OCI-M2 (cell line): Measurements from ENCODE around the gene TDP2.
"Not testable (repeated sequence)": the region's sequence is repeated elsewhere in the genome, so short reads cannot be mapped to it uniquely, and the experiment has no call there.

Source experiments
- DNase-seq: peaks from one replicate; lab custom pipeline; 2025; ENCODE audit not compliant: unreplicated experiment; lab: John Stamatoyannopoulos, UW

TDP2 gene

GRCh38 chr6:24680582-24680981 lies 13.9 kb upstream of the TDP2 start:
- no peak for DNase-seq

- DNase-seq: not testable (repeated sequence)
These were observed 12.2 kb upstream of the TDP2 start for GRCh38 chr6:24678792-24679352.

- no peak for DNase-seq
These were observed 6.9 kb upstream of the TDP2 start for GRCh38 chr6:24673625-24674024.

DNA sequence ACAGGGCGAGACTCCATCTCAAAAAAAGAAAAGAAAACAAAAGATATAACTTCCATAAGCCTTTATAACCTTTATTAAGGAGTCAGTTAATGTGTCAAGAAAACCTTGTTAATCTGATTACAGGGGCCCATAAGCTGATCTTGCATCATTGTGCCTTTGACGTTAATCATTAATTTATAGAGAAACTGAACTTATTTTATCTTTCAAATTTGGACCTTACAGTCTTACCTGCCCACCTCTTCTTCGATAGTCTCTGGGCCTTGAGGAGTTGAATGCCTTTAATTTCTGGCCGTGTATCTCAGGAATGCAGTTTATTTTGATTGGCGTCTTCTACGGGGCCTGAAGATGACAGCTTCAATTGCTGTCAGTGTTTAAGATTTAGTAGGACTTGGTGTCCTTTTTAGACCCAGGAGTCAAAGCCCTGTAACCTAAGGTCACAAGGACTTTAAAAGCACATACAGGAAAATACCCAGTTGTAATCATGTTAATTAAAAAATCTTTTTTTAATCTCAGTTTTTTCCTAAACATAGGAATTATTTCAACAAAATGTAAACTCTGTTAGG lies 6.0 kb upstream of the TDP2 start:
- no peak for DNase-seq

GRCh38 chr6:24671077-24671476 lies 4.4 kb upstream of the TDP2 start:
- DNase-seq: not testable (repeated sequence)

GRCh38 chr6:24670492-24670891 lies 3.8 kb upstream of the TDP2 start:
- DNase-seq: not testable (repeated sequence)

DNA sequence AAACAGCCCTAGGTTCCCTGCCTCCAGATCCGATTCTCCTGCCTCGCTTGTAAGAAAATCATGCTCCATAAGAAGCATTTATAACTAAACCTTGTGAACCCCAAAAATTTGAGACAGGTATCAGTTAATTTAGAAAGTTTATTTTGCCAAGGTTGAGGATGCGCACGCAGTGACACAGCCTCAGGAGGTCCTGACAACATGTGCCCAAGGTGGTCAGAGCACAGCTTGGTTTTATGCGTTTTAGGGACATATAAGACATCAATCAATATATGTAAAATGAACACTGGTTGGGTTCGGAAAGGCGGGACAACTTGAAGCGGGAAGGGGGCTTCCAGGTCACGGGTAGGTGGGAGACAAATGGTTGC lies 2.3 kb upstream of the TDP2 start:
- no peak for DNase-seq

DNA sequence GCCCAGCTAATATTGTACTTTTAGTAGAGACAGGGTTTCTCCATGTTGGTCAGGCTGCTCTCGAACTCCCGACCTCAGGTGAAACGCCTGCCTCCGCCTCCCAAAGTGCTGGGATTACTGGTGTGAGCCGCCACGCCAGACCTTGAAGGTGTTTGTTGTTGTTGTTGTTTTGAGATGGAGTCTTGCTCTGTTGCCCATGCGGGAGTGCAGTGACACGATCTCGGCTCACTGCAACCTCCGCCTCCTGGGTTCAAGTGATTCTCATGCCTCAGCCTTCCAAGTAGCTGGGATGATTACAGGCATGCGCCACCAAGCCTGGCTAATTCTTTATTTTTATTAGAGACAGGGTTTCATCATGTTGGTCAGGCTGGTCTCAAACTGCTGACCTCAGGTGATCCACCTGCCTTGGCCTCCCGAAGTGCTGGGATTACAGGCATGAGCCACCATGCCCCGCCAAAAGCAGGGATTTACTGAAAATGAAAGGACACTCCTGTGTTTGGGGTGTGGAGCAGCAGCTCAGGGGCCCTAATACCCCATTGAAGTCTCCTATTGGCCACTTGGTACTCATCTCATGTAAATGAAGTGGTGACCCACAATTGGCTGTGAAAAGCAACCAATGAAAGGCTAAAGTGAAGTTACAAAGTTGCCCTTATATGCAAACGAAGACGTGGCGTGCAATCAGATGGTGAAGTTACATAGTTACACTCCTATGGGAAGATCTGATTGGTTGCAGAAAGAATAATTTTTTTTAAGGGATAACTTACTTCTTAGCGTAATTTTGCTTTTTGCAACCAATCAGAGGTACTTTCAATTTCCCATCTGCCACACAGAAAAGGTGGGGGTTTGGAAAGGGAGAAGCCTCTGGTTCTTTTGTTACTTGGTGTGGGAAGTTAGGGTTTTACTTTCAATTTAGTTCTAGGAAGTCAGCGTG lies 1.6 kb upstream of the TDP2 start:
- not testable (repeated sequence) for DNase-seq

DNA sequence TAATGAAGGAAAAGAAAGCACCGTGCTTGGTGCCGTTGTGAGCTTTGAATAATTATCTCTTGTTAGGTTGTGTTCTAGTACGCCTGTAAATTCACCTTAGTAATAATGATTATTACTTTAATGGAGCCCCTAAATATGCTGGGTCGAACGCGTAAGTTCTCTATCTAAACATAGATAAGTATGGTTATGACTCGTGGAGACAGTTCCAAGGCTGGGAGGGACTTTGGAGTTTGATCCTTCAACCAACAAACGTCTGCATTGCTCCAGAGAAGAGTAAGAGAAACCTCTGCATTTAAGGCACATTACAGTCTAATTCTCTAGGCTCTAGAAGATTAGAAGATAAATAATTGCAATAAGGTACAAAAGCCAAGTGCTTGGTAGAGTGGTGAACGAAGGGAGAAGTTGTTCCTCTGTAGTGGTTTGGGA lies 692 bp upstream of the TDP2 start:
- no peak for DNase-seq

DNA sequence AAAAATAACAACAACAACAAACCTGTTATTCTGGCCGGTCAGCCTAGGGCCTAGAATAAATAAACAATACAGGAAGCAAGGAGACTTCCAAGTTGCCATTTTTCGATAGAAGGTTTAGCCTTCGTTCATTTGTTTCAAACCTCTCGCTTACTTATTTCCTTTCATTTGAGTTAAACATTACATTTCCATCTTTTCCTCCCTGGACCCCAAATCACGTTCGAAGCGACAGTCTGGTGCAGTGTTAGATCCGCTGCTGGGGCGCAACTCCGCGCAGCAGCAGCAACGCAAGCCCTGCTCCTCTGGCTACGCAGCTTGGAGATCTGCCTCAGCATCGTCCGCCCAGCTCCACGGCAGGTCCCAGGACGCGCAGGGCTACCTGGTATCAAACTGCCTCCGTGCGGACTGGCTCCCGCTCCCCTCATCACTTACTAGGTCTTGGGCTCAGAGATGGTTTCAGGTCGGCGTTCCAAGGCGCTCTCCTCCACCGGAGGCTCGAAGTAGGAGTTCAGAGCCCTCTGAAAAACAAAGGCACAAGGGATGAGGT lies 530 bp downstream of the TDP2 start:
- DNase-seq: no peak

DNA sequence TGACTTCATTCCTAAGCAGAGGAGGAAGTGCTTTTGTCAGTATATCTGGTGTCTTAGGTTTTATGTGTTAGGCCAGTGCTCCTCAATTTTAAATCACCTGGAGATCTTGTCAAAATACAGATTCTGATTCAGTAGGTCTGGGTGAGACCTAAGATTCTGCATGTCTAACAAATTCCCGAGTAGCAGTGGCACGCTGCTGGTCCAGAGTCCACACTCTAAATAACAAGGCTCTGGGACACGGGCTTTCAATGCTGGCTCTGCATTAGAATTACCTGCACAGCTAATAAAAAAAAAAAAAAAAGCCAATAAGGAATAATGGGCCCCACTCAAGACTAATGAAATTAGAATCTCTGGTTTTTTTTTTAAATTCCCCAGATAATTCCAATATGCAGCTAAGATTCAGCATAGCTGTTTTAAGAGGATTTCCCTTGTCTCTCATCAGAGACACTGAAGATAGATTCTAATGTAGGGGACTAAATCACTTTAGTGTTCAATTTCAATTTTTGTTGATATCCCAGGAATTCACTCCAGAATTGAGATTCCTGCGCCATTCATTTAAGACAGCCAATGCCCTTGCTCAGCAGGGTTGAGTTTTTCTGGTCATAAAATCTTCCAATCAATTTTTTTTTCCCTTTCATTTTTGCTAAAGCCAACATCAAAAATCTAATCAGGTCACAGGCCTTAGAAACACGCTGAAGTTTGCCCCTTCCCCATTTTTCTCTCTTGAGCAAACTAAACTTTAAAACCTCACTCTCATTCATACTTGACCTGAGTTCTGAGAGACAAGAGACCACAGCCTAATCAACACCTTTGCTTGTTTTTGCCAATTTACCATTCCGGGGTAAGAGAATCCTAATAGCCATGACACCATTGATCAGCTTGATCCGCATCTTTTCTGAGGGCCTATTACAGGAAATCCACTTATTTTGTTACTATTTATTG lies 2.4 kb downstream of the TDP2 start:
- no peak for DNase-seq

DNA sequence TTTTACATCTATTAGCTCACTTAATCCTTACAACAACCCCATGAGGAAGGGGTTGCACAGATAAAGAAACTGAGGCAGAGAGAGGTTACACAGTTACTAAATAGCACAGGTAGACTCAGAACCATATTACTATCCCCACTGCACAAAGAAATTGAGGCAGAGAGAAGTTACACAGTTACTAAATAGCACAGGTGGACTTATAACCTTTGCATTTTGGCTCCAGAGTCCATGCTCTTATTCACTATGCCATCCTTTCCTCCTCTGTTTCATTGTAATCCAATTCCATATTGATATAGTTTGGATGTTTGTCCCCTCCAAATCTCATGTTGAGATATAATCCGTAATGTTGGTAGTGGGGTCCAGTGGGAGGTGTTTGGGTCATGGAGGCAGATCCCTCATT lies 3.5 kb downstream of the TDP2 start:
- DNase-seq: no peak

DNA sequence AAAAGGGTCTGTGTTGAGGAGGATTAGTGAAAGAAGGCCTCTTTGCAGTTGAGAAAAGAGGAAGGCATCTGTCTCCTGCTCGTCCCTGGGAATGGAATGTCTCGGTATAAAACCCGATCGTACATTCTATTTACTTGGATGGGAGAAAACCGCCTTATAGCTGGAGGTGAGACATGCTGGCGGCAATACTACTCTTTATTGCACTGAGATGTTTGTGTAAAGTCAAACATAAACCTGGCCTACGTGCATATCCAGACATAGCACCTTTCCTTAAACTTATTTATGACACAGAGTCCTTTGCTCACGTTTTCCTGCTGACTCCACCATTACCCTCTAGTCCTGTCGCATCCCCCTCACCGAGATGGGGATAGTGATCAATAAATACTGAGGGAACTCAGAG lies 4.5 kb downstream of the TDP2 start:
- no peak for DNase-seq

GRCh38 chr6:24661759-24662158 lies 4.9 kb downstream of the TDP2 start:
- DNase-seq: not testable (repeated sequence)

GRCh38 chr6:24660105-24660504 lies 6.6 kb downstream of the TDP2 start:
- no peak for DNase-seq

- no peak for DNase-seq
These were observed 7.1 kb downstream of the TDP2 start for GRCh38 chr6:24659561-24659960.

DNA sequence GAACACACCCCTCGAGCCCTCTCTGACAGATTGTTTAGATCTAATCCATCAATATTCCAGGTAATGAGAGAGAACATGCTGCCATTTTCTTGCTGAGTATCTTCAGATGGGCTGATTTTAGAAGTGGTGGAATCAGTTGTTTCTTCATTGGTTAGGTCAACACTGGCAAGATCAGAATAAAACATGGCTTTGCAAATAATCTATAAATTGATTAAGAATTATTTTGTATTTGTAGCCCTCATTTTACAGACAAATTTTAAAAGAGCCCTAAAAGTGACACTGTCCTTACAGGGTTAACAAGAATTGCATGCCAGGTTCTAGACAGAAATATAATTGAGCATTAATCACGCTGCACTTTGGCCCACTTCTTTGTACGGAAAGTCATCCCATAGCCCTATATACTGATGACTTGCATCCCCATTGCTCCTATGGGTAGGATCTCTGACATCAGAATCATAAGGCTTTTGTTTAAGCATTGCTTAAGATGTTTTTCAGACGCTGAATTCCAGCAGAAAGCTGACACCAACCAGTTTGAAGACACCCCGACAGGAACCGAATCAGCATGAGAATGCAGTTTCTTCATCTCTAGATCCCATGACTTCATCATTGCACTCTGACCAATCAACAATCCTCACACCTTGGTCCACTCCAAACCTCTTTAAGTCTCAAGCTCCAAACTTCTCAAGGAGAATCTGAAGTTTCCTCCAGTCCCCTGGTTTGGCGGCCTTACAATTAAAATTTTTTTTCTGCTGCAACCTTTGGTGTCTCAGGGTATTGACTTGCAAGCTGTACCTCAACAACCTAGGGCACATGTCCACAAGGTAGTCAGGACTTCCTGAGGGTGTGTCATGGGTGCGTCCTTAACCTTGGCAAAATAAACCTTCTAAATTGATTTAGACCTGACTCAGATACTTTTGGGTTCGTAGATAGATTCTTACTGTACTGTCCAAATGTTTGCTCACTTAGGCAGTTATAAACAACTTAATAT lies 7.8 kb downstream of the TDP2 start:
- DNase-seq: no peak

DNA sequence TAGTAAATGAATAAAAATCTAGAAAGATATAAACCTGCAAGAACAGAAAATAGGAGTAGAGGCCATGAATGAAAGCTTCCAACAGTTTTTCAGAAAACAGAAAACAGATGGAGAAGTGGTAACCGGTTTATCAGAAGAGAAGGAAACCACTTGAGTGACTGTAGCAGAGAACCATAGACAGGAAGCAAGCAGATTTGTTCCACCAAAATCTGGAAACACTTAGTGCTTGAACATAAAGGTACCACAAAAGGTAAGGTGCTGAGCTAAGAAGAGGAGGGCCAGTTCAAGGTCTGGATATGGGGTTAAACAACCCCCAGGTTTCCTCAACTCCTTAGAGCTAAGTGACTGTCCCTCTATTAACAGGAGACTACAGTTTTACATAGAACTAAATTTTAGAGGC lies 11.5 kb downstream of the TDP2 start:
- no peak for DNase-seq

GRCh38 chr6:24650365-24650764 lies 16.3 kb downstream of the TDP2 start:
- DNase-seq: no peak

DNA sequence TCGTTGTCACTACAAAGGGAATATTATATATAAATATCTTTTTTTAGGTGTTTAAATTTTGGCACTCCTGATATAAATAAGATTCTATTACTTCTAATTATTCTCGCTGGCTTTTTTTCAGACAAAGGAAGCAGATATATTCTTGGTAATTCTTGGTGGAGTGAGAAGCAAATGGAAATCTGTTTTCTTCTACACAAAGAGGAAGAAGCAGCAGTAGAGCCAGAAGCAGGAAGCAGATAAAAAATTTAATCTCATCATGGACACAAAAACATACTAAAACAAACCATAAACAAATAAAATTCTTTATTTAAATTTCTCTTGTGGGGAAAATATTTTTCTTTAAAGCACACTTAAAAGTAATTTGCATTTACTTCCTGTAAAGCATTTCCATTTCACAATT lies 17.0 kb downstream of the TDP2 start:
- DNase-seq: no peak
